H9 (cell line): ENCODE data around the gene STK10. TPM values are rescaled to one million over a fixed set of nuclear protein-coding genes. Genes with fewer than 3 reads are reported as not detected.

Experiments used
- DNase-seq: peaks from one replicate; pipeline ENCODE4 v3.0.0-alpha.2; 2017
- H2AFZ ChIP-seq: one replicate; pipeline ENCODE4 v1.6.1; 2013; ENCODE audit warnings: mild to moderate bottlenecking, low read length, control low read depth, moderate library complexity
- H2AK5ac ChIP-seq: 2 replicates; pipeline ENCODE4 v1.6.1; 2013; ENCODE audit warnings: low read length, control low read depth, mixed read lengths; ENCODE audit not compliant: insufficient read length
- H2BK120ac ChIP-seq: one replicate; pipeline ENCODE4 v1.6.1; 2013; ENCODE audit warnings: low read depth, mild to moderate bottlenecking, low read length, control low read depth, inconsistent platforms; ENCODE audit not compliant: poor library complexity, severe bottlenecking
- H2BK12ac ChIP-seq: 2 replicates; pipeline ENCODE4 v1.6.1; 2013; ENCODE audit warnings: low read length, control low read depth, mixed read lengths, low read depth; ENCODE audit not compliant: insufficient read length
- H2BK15ac ChIP-seq: 2 replicates; pipeline ENCODE4 v1.6.1; 2013; ENCODE audit warnings: low read depth, low read length, control low read depth
- H2BK20ac ChIP-seq: one replicate; pipeline ENCODE4 v1.6.1; 2013; ENCODE audit warnings: low read depth, mild to moderate bottlenecking, low read length, control low read depth, inconsistent platforms; ENCODE audit not compliant: poor library complexity, severe bottlenecking
- H2BK5ac ChIP-seq: 2 replicates; pipeline ENCODE4 v1.6.1; 2013; ENCODE audit warnings: low read length, control low read depth, mixed read lengths; ENCODE audit not compliant: insufficient read length
- H3K14ac ChIP-seq: 2 replicates; pipeline ENCODE4 v1.6.1; 2013; ENCODE audit warnings: low read length, control low read depth; ENCODE audit not compliant: insufficient read depth
- H3K18ac ChIP-seq: 2 replicates; pipeline ENCODE4 v1.6.1; 2013; ENCODE audit warnings: low read depth, mild to moderate bottlenecking, mixed read lengths, low read length, control low read depth; ENCODE audit not compliant: insufficient read length
- H3K23ac ChIP-seq: 2 replicates; pipeline ENCODE4 v1.6.1; 2013; ENCODE audit warnings: low read length, control low read depth, mixed read lengths, low read depth; ENCODE audit not compliant: insufficient read length
- H3K23me2 ChIP-seq: 2 replicates; pipeline ENCODE4 v1.6.1; 2013; ENCODE audit warnings: low read depth, mild to moderate bottlenecking, mixed read lengths, low read length, control low read depth; ENCODE audit not compliant: insufficient read length, poor library complexity, severe bottlenecking
- H3K27ac ChIP-seq: 2 replicates; pipeline ENCODE4 v1.5.1; 2013; ENCODE audit warnings: low read length, control low read depth, mixed read lengths, low read depth; ENCODE audit not compliant: insufficient read length
- H3K27me3 ChIP-seq: 2 replicates; pipeline ENCODE4 v1.6.1; 2013; ENCODE audit warnings: low read length, control low read depth, inconsistent platforms; ENCODE audit not compliant: insufficient read depth
- H3K4ac ChIP-seq: 2 replicates; pipeline ENCODE4 v1.6.1; 2013; ENCODE audit warnings: low read depth, mild to moderate bottlenecking, control low read depth, inconsistent platforms, low read length, moderate library complexity
- H3K4me1 ChIP-seq: 2 replicates; pipeline ENCODE4 v1.6.1; 2013; ENCODE audit warnings: low read length, control low read depth, inconsistent platforms; ENCODE audit not compliant: insufficient read depth
- H3K4me2 ChIP-seq: 2 replicates; pipeline ENCODE4 v1.6.1; 2013; ENCODE audit warnings: low read length, control low read depth, mixed read lengths; ENCODE audit not compliant: insufficient read length, insufficient read depth
- H3K56ac ChIP-seq: 2 replicates; pipeline ENCODE4 v1.6.1; 2013; ENCODE audit warnings: low read depth, mild to moderate bottlenecking, mixed read lengths, low read length, control low read depth; ENCODE audit not compliant: insufficient read length
- H3K79me1 ChIP-seq: 2 replicates; pipeline ENCODE4 v1.6.1; 2013; ENCODE audit warnings: low read depth, mild to moderate bottlenecking, moderate library complexity, low read length, control low read depth, inconsistent platforms; ENCODE audit not compliant: insufficient read depth, poor library complexity, severe bottlenecking
- H3K79me2 ChIP-seq: 2 replicates; pipeline ENCODE4 v1.6.1; 2013; ENCODE audit warnings: low read length, control low read depth, inconsistent platforms; ENCODE audit not compliant: insufficient read depth
- H3K9ac ChIP-seq: 2 replicates; pipeline ENCODE4 v1.6.1; 2013; ENCODE audit warnings: low read length, control low read depth, mixed read lengths; ENCODE audit not compliant: insufficient read length; ENCODE audit errors: extremely low read depth
- H3K9me3 ChIP-seq: one replicate; pipeline ENCODE4 v1.6.1; 2013; ENCODE audit warnings: low read depth, low read length, inconsistent platforms; ENCODE audit not compliant: control insufficient read depth
- H3T11ph ChIP-seq: one replicate; pipeline ENCODE4 v1.6.1; 2013; ENCODE audit warnings: mild to moderate bottlenecking, low read length, control low read depth, inconsistent platforms
- H4K20me1 ChIP-seq: one replicate; pipeline ENCODE4 v1.6.1; 2013; ENCODE audit not compliant: control insufficient read depth, insufficient read length, insufficient read depth
- H4K5ac ChIP-seq: 2 replicates; pipeline ENCODE4 v1.6.1; 2013; ENCODE audit warnings: low read depth, mild to moderate bottlenecking, mixed read lengths, low read length, control low read depth; ENCODE audit not compliant: insufficient read length
- H4K8ac ChIP-seq: replicated peaks from 2 replicates; pipeline ENCODE4 v1.6.1; 2013; ENCODE audit warnings: low read length, control low read depth, mixed read lengths, low read depth; ENCODE audit not compliant: insufficient read length
- H4K91ac ChIP-seq: 2 replicates; pipeline ENCODE4 v1.6.1; 2013; ENCODE audit warnings: low read depth, mild to moderate bottlenecking, moderate library complexity, mixed read lengths, low read length, control low read depth; ENCODE audit not compliant: insufficient read length
- H3K27ac Mint-ChIP-seq, 3 experiments: 2 replicates in 2 of 3; 3 replicates in 1 of 3; pipeline ENCODE4 v1.8.0; 2020 to 2021; ENCODE audit warnings: mixed read lengths in 3 of 3, mild to moderate bottlenecking in 1 of 3, moderate library complexity in 1 of 3
- H3K27me3 Mint-ChIP-seq: 2 replicates; pipeline ENCODE4 v1.8.0; 2021; ENCODE audit warnings: low read depth, mild to moderate bottlenecking, moderate library complexity, mixed read lengths
- H3K36me3 Mint-ChIP-seq, 3 experiments: 2 replicates in 2 of 3; 3 replicates in 1 of 3; pipeline ENCODE4 v1.8.0; 2020 to 2021; ENCODE audit warnings: low read depth in 3 of 3, mixed read lengths in 3 of 3; ENCODE audit not compliant: insufficient read depth in 1 of 3
- H3K4me1 Mint-ChIP-seq, 2 experiments: 2 replicates each; pipeline ENCODE4 v1.8.0; 2020; ENCODE audit warnings: mixed read lengths in 2 of 2
- H3K4me3 Mint-ChIP-seq, 2 experiments: 2 replicates in 1 of 2; 3 replicates in 1 of 2; pipeline ENCODE4 v1.8.0; 2020 to 2021; ENCODE audit warnings: mild to moderate bottlenecking in 2 of 2, mixed read lengths in 2 of 2, moderate library complexity in 1 of 2
- H3K9me3 Mint-ChIP-seq, 2 experiments: 2 replicates in 1 of 2; 3 replicates in 1 of 2; pipeline ENCODE4 v1.8.0; 2020; ENCODE audit warnings: mild to moderate bottlenecking in 2 of 2, mixed read lengths in 2 of 2, moderate library complexity in 1 of 2
- WGBS: extraction: QIAGEN DNeasy Blood & Tissue Kit; methylation state at CpG from one replicate; pipeline ENCODE4 v1.1.7; 2013; ENCODE audit warnings: missing lambda C conversion rate, low lambda C conversion rate, mixed read lengths; ENCODE audit not compliant: insufficient read length; ENCODE audit errors: extremely low coverage; 5-methylcytosine and 5-hydroxymethylcytosine counted together
- total RNA-seq: library from RNA; stranded (reverse); gene quantifications from 2 replicates; pipeline ENCODE4 v1.2.1, GENCODE V29; 2021
- TF ChIP-seq, protein P1 (sequence below): fragments of 200-600 bp; sonication (generic); conservative IDR thresholded peaks from 3 replicates; pipeline ENCODE4 v1.8.0; 2021; ENCODE audit warnings: antibody characterized with exemption, mild to moderate bottlenecking

Gene STK10
- total RNA-seq, 1 experiment from 2014 or later: 14.6 TPM

DNA sequence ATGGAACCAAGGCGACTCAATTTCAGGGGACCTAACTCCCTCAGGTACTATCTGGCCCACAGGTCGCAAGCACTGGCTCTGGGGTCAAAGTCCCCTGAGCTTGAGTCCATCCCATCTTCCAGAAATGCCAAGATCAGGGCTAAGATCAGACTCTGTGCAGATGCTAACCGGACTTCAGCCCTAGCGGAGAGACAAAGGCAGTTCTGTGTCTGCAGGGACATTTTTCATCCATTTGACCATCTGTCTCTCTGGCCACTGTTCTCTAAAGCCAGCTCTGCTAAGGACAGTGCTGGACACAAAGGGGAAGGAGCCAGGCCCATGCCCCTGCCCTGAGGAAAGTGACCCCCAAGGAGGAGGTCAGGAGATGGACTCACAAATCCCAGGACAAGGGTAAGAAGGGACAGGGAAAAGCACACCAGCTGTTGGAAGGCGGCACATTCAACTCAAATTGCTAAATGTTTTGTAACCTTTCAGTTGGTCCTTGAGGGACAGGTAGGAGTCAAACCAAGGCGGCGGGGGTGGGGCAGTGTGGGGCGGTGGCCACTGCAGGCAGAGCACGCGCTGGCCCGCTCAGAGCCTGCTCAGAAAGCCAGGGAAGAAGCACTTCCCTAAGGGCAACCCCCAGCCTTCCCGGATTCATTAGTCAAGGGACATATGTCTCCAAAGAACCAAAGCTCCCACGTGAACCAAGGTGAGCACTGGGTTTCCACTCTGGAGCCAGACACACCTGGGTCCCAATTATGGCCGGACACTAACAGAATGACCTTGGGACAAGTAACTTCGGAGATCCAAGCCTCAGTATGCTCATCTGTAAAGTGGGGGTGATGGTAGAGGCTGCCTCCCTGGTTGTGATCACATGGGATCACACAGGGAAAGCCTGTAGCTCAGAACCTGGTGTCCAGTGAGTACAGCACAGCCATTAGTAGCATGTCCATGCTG is 42.8 kb downstream of the STK10 start:
- Histone ChIP-seq H4K91ac (no peak overlapping the region), H4K20me1 (no peaks in the 10 kb centered on the region), H3K79me1 (no peaks in the 10 kb centered on the region), H2AFZ (no peak overlapping the region), H3K4me2 (no peak overlapping the region), H2BK12ac (no peak overlapping the region), H3K79me2 (no peaks in the 10 kb centered on the region), H3K4me1 (no peaks in the 10 kb centered on the region), H4K8ac (no peak overlapping the region), H4K5ac (no peak overlapping the region), H2AK5ac (no peak overlapping the region), H3K23ac (no peak overlapping the region), H3K56ac (no peak overlapping the region), H3K9ac (no peak overlapping the region), H3K14ac (no peak overlapping the region; the same call in 1 of the 2 replicates), H3K9me3 (no peaks in the 10 kb centered on the region), H3K23me2 (no peaks in the 10 kb centered on the region), H3K27me3 (no peaks in the 10 kb centered on the region), H2BK15ac (no peak overlapping the region), H3K4ac (no peak overlapping the region), H3K18ac (no peak overlapping the region), H2BK120ac (no peak overlapping the region), H3T11ph (no peak overlapping the region), H2BK5ac (no peak overlapping the region), H2BK20ac (no peak overlapping the region), H3K27ac (no peak overlapping the region)
- no peak for DNase-seq
- Mint-ChIP-seq H3K27ac (peak overlapping the region in 2 of 3 experiments; percentile 39 to 52; a peak in 2 of 7 replicates), H3K27me3 (no peaks in the 10 kb centered on the region), H3K9me3 (no peaks in the 10 kb centered on the region), H3K36me3 (peaks cover 0 to 2% (median 0%) of the 10 kb centered on the region in 3 experiments; a peak in 1 of 7 replicates), H3K4me3 (no peak overlapping the region), H3K4me1 (peaks cover 18% of the 10 kb centered on the region in 2 experiments)
- no CpG with 5 or more reads among the region's 15 CpGs for WGBS
- TF ChIP-seq, protein P1, sequence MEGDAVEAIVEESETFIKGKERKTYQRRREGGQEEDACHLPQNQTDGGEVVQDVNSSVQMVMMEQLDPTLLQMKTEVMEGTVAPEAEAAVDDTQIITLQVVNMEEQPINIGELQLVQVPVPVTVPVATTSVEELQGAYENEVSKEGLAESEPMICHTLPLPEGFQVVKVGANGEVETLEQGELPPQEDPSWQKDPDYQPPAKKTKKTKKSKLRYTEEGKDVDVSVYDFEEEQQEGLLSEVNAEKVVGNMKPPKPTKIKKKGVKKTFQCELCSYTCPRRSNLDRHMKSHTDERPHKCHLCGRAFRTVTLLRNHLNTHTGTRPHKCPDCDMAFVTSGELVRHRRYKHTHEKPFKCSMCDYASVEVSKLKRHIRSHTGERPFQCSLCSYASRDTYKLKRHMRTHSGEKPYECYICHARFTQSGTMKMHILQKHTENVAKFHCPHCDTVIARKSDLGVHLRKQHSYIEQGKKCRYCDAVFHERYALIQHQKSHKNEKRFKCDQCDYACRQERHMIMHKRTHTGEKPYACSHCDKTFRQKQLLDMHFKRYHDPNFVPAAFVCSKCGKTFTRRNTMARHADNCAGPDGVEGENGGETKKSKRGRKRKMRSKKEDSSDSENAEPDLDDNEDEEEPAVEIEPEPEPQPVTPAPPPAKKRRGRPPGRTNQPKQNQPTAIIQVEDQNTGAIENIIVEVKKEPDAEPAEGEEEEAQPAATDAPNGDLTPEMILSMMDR: no peak
